Tibial nerve (tissue), 4 donors: Measurements from ENCODE around the gene EPHA10. TPM values are rescaled to one million over a fixed set of nuclear protein-coding genes. Genes with fewer than 3 reads are reported as not detected.

Experiments
- DNase-seq, 2 donors: peaks; one replicate each; pipeline ENCODE4 v3.0.0-alpha.2; 2019; ENCODE audit warnings: low spot score in 2 of 2
- H3K27ac ChIP-seq, 4 donors: fragments of 200-600 bp; sonication (generic) in 3 of 4; one replicate each; pipeline ENCODE4 v1.5.1; 2017 to 2019; ENCODE audit warnings: mild to moderate bottlenecking in 1 of 4
- H3K27me3 ChIP-seq, 2 donors: fragments of 200-600 bp; sonication (generic) in 1 of 2; one replicate each; pipeline versions ENCODE4 v1.5.1 to v1.6.0; 2017 to 2019
- H3K36me3 ChIP-seq, 3 donors: fragments of 200-600 bp; sonication (generic); one replicate each; pipeline ENCODE4 v1.5.1; 2018 to 2019
- H3K4me1 ChIP-seq, 4 donors: fragments of 200-600 bp; sonication (generic) in 3 of 4; one replicate each; pipeline ENCODE4 v1.5.1; 2017 to 2019
- H3K4me3 ChIP-seq, 4 donors: fragments of 200-600 bp; sonication (generic) in 3 of 4; one replicate each; pipeline ENCODE4 v1.5.1; 2017 to 2019; ENCODE audit warnings: mild to moderate bottlenecking in 1 of 4, moderate library complexity in 1 of 4
- H3K9me3 ChIP-seq, 4 donors: fragments of 200-600 bp; sonication (generic) in 3 of 4; one replicate each; pipeline ENCODE4 v1.5.1; 2017 to 2019
- EP300 ChIP-seq, 2 donors: sonication (generic); formaldehyde crosslinking; IDR thresholded peaks; one replicate each; pipeline ENCODE4 v1.6.1; 2017; ENCODE audit warnings: antibody characterized with exemption in 2 of 2, mild to moderate bottlenecking in 1 of 2
- POLR2A ChIP-seq, 2 donors: fragments of 450-650 bp; IDR thresholded peaks; one replicate each; pipeline ENCODE4 v1.6.1; 2017; ENCODE audit warnings: antibody characterized with exemption in 2 of 2, mild to moderate bottlenecking in 2 of 2, moderate library complexity in 2 of 2
- WGBS, 2 donors: methylation state at CpG; one replicate each; pipeline ENCODE4 v1.1.5; 2018; 5-methylcytosine and 5-hydroxymethylcytosine counted together
- total RNA-seq, 4 donors: library from RNA; depleted of rRNA; stranded (reverse); fragments of >200 nt; gene quantifications; one replicate each; pipeline ENCODE4 v1.1.0, GENCODE V29; 2016
- TF ChIP-seq, protein P1 (sequence below), 5 experiments: fragments of 200-600 bp in 3 of 5; fragments of 450-650 bp in 2 of 5; sonication (generic) in 3 of 5; IDR thresholded peaks; one replicate each; pipeline ENCODE4 v1.5.1; 2016 to 2019; ENCODE audit warnings: antibody characterized with exemption in 5 of 5, mild to moderate bottlenecking in 3 of 5, moderate library complexity in 2 of 5

The EPHA10 gene
- total RNA-seq, 4 donors from 2014 or later, result under 0.01 to 0.30 (median 0.21) TPM; not detected in 1

DNA sequence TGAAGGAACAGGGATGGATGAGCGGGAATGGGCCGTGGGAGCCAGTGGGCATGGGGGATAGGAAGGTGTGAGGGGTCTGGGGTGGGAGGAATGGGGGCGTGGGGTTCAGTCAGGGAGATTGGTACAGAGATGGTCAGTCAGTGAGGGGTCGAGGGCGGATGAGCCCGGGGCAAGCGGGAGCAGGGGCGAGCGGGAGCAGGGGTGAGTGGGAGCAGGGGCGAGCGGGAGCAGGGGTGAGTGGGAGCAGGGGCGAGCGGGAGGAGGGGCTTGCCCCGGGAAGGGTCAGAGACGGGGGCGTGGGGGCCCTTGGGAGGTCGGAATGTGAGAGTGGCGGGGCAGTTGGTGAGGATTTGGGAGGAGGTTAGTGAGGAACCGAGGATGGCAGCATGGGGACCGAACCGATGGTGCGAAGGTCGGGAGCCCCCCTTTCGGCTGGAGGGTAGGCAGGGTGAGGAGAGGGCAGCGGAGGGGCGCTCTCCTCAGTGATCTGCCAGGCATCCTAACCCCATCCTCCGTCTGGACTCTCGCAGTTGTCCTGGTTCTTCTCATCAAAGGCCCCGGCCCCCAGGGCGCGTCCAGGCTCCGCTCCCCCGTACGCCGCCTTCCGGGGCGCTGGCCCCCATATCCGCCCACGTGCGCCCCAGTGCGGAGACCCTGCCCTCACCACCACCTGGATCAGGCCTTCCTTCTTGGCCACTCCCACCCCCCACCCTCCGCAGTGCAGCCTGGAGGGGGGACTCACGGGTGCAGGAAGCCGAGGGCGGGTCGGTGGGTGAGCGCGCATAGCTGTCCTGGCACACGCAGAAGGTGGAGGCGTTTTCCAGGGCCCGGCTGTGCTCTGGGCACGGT, 11.2 kb downstream of the EPHA10 start:
- Histone ChIP-seq H3K4me3 (no peak overlapping the region), H3K36me3 (no peaks in the 10 kb centered on the region), H3K27ac (no peak overlapping the region), H3K9me3 (no peaks in the 10 kb centered on the region), H3K27me3 (peaks cover 0 to 70% of the 10 kb centered on the region in 2 donors), H3K4me1 (peaks cover 0 to 17% (median 1%) of the 10 kb centered on the region in 4 donors)
- no peak for DNase-seq
- WGBS, 2 donors, result 2 to 3% methylated on average over 41 to 47 of the region's 52 CpGs
- no peak for TF ChIP-seq POLR2A (IDR thresholded peaks at IDR 0.05)
- TF ChIP-seq, protein P1, sequence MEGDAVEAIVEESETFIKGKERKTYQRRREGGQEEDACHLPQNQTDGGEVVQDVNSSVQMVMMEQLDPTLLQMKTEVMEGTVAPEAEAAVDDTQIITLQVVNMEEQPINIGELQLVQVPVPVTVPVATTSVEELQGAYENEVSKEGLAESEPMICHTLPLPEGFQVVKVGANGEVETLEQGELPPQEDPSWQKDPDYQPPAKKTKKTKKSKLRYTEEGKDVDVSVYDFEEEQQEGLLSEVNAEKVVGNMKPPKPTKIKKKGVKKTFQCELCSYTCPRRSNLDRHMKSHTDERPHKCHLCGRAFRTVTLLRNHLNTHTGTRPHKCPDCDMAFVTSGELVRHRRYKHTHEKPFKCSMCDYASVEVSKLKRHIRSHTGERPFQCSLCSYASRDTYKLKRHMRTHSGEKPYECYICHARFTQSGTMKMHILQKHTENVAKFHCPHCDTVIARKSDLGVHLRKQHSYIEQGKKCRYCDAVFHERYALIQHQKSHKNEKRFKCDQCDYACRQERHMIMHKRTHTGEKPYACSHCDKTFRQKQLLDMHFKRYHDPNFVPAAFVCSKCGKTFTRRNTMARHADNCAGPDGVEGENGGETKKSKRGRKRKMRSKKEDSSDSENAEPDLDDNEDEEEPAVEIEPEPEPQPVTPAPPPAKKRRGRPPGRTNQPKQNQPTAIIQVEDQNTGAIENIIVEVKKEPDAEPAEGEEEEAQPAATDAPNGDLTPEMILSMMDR (IDR thresholded peaks at IDR 0.05), result no peak
- no peak for TF ChIP-seq EP300 (IDR thresholded peaks at IDR 0.05)

DNA sequence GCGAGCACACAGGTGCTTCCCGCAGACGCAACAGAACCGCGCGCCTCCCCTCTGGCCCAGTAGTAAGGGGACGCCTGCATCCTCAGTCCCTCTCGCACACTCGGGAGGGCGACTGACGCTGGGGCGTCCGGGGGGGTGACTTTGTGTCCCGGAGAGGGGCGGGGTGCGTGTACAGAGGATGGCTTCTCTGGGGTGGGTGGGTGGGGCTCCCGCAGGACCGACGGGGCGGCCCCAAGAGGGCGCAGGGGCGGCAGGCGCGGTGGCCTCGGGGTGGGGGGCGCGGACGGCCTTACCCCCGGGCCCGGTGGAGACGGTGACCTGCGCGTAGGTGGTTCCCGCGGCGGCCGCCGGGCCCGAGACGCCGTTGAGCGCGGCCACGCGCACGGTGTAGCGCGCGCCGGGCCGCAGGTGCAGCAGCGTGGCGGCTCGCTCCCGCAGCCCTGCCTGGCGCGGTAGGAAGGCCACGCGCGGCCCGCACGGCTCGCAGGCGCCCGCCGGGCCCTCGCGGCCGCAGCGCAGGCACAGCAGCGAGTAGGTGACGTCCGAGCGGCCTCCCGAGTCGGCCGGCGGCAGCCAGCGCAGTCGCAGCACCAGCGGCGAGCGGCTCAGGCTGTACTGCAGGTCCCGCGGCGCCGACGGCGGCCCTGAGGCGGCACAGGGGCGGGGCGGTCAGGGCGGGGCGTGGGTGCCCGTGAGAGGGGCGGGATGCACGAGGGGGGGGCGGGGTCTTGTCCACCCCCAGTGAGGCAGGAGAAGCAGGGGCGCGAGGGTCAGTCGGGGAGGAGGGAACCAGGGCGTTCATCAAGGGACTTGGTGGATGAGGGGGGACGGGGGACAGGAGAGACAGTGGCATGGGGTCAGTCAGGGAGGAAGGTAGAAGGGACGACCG, 12.1 kb downstream of the EPHA10 start:
- TF ChIP-seq EP300 (IDR thresholded peaks at IDR 0.05) (no peak), POLR2A (IDR thresholded peaks at IDR 0.05) (no peak)
- TF ChIP-seq, protein P1 (IDR thresholded peaks at IDR 0.05), result no peak
- peak overlapping the region in 2 of 4 donors; percentile 26 to 41 for H3K4me3 ChIP-seq
- DNase-seq, result no peak
- H3K27me3 ChIP-seq, result peaks cover 0 to 62% of the 10 kb centered on the region in 2 donors
- H3K4me1 ChIP-seq, result peaks cover 0 to 17% (median 1%) of the 10 kb centered on the region in 4 donors
- no peaks in the 10 kb centered on the region for H3K36me3 ChIP-seq
- H3K9me3 ChIP-seq, result no peaks in the 10 kb centered on the region
- H3K27ac ChIP-seq, result no peak overlapping the region
- WGBS, 2 donors, result 2 to 5% methylated on average over 43 to 56 of the region's 105 CpGs

DNA sequence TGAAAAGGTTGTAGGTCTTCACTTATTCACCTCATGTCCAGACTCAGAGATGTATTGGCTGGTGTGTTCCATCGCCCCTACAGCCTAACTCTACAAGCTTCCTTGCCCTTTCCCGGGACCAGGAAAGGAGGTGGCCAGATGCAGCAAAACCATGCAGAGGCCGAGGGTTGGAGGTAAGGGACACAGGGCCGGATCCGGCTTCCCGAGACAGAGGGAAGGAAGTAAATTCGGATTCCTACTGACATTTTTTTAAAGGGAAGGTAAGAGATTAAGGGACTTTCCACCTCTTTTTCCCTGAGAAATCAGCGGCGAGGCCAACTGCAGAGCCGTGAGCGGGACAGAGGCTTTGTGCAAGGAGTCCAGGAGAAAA, 12.7 kb downstream of the EPHA10 start:
- 19 to 28% methylated on average over 11 of the region's 11 CpGs for WGBS, 2 donors
- Histone ChIP-seq H3K27ac (no peak overlapping the region), H3K4me3 (peak overlapping the region in 1 of 4 donors; percentile 26), H3K9me3 (peaks cover 0 to 5% (median 0%) of the 10 kb centered on the region in 4 donors), H3K4me1 (peaks cover 0 to 17% (median 1%) of the 10 kb centered on the region in 4 donors), H3K27me3 (peaks cover 0 to 62% of the 10 kb centered on the region in 2 donors), H3K36me3 (no peaks in the 10 kb centered on the region)
- TF ChIP-seq, protein P1 (IDR thresholded peaks at IDR 0.05), result no peak
- no peak for TF ChIP-seq EP300 (IDR thresholded peaks at IDR 0.05)
- no peak for TF ChIP-seq POLR2A (IDR thresholded peaks at IDR 0.05)
- no peak for DNase-seq

DNA sequence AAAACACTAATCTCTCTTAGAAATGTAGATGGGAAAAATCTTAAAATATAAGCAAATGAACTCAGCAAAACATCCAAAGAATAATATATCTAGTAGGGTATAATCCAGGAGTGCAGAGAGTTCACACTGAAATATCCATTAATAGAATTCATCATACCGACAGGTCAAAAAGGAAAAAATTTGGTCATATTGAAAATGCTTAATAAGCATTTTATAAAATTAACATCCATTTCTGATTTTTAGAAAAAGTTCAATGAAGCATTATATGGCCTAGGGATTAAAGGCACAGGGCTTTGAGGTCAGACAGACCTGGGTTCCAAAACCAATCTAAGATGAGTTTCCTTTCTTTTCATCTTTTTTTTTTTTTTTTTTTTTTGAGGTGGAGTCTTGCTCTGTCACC, 16.4 kb downstream of the EPHA10 start:
- H3K36me3 ChIP-seq, result no peaks in the 10 kb centered on the region
- TF ChIP-seq, protein P1 (IDR thresholded peaks at IDR 0.05), result no peak
- no peak for TF ChIP-seq EP300 (IDR thresholded peaks at IDR 0.05)
- no peak for TF ChIP-seq POLR2A (IDR thresholded peaks at IDR 0.05)
- H3K27me3 ChIP-seq, result peaks cover 0 to 35% of the 10 kb centered on the region in 2 donors
- DNase-seq, result no peak
- peaks cover 0 to 12% (median 1%) of the 10 kb centered on the region in 4 donors for H3K4me1 ChIP-seq
- H3K9me3 ChIP-seq, result peaks cover 0 to 17% (median 0%) of the 10 kb centered on the region in 4 donors
- WGBS, 2 donors, result 92 to 93% methylated on average over 1 of the region's 1 CpG
- no peak overlapping the region for H3K4me3 ChIP-seq
- no peak overlapping the region for H3K27ac ChIP-seq
